Measurements from ENCODE around the gene EMILIN1. TPM values are rescaled to one million over a fixed set of nuclear protein-coding genes. Genes with fewer than 3 reads are reported as not detected.
A peak's percentile ranks its signal among the peaks of the same experiment; 100 is the strongest.

EMILIN1 gene
- total RNA-seq, 1 donor from 2014 or later = 180 TPM

DNA sequence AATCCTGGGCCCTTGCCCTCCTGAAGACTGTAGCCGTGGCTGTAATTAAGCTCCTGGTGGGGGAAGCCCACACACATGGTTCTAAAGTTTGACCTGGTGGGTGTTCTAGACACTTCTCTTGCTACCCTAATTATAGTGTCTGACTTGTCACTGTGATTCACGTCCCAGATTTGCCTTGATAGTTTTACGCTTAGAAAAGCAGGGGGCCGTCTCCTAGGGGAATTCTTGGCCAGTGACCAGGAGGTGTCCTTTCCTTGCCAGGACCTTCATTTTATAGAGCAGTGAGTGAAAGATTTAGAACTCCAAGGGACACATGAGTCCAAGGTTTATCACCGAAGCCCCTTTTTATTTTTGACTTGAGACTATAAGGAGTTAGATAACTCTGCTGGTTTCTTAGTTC, 36.7 kb upstream of the EMILIN1 start:
- no peak overlapping the region for H3K4me3 Mint-ChIP-seq (ENCODE audit: unreplicated experiment)
- H3K27me3 Mint-ChIP-seq (ENCODE audit: low read depth) = no peaks in the 10 kb centered on the region
- H3K9me3 Mint-ChIP-seq (ENCODE audit: low read depth) = no peaks in the 10 kb centered on the region
- no peak for DNase-seq (ENCODE audit: low spot score)
- no peak overlapping the region for H3K27ac Mint-ChIP-seq (ENCODE audit: unreplicated experiment)
- peaks cover 19% of the 10 kb centered on the region for H3K4me1 Mint-ChIP-seq (ENCODE audit: low read depth)
- TF ChIP-seq, protein P1, sequence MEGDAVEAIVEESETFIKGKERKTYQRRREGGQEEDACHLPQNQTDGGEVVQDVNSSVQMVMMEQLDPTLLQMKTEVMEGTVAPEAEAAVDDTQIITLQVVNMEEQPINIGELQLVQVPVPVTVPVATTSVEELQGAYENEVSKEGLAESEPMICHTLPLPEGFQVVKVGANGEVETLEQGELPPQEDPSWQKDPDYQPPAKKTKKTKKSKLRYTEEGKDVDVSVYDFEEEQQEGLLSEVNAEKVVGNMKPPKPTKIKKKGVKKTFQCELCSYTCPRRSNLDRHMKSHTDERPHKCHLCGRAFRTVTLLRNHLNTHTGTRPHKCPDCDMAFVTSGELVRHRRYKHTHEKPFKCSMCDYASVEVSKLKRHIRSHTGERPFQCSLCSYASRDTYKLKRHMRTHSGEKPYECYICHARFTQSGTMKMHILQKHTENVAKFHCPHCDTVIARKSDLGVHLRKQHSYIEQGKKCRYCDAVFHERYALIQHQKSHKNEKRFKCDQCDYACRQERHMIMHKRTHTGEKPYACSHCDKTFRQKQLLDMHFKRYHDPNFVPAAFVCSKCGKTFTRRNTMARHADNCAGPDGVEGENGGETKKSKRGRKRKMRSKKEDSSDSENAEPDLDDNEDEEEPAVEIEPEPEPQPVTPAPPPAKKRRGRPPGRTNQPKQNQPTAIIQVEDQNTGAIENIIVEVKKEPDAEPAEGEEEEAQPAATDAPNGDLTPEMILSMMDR (IDR thresholded peaks at IDR 0.05) = no peak
- H3K36me3 Mint-ChIP-seq (ENCODE audit: low read depth) = peaks cover 33% of the 10 kb centered on the region

DNA sequence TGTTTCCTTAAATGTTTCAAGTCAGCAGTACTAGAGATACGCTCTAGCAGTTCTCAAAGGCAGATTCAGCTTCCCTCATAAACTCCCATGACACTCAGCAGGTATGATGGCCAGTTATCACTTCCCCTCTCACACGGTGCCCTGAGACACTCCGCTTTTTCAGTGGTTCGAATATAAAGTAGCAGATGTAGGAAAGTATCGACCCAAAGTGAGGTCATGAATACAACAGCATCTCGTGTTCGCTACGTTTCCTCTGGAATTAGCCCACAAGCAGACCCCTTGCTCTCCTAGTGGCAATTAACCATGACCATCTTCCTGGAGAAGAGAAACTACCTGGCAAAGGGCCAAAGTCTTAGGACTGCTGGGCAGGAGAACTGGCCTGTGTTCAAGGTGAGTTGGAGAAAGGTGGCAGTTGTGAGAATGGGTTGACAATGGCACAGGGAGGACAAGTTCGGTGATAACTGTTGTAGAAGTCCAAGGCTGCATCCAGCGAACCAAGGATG, 36.2 kb upstream of the EMILIN1 start:
- Mint-ChIP-seq H3K27me3 (ENCODE audit: low read depth) (no peaks in the 10 kb centered on the region), H3K4me3 (ENCODE audit: unreplicated experiment) (no peak overlapping the region), H3K36me3 (ENCODE audit: low read depth) (peaks cover 28% of the 10 kb centered on the region), H3K9me3 (ENCODE audit: low read depth) (no peaks in the 10 kb centered on the region), H3K27ac (ENCODE audit: unreplicated experiment) (no peak overlapping the region), H3K4me1 (ENCODE audit: low read depth) (peaks cover 19% of the 10 kb centered on the region)
- DNase-seq (ENCODE audit: low spot score) = no peak
- TF ChIP-seq, protein P1 (IDR thresholded peaks at IDR 0.05) = no peak

DNA sequence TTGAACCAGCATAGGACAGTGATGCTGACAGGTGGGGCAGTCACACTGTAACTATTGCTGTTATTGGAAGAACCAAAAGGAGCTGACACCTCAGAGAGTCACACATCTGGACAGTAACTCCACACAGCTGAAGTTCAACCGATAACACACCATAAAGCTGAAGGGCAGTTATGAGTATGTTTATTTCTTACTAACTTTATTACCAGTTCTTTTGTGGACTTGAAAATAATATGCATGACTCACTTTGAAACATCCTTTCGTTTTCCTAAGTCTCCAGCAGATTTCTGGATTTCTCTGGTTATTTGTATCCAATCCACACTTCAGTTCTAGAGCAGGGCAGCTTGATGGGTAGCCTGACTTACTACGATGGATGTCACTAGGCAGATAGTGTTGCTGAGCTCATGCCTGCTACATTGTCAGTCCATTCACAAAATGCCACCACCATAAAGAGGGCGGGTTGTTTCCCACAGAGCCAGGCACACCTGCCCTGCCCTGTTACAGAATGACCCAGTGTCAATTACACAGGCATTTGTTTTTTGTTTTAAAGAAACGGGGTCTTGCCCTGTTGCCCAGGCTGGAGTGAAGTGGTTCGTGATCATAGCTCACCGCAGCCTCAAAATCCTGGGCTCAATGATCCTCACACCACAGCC, 35.3 kb upstream of the EMILIN1 start:
- H3K9me3 Mint-ChIP-seq (ENCODE audit: low read depth) = no peaks in the 10 kb centered on the region

DNA sequence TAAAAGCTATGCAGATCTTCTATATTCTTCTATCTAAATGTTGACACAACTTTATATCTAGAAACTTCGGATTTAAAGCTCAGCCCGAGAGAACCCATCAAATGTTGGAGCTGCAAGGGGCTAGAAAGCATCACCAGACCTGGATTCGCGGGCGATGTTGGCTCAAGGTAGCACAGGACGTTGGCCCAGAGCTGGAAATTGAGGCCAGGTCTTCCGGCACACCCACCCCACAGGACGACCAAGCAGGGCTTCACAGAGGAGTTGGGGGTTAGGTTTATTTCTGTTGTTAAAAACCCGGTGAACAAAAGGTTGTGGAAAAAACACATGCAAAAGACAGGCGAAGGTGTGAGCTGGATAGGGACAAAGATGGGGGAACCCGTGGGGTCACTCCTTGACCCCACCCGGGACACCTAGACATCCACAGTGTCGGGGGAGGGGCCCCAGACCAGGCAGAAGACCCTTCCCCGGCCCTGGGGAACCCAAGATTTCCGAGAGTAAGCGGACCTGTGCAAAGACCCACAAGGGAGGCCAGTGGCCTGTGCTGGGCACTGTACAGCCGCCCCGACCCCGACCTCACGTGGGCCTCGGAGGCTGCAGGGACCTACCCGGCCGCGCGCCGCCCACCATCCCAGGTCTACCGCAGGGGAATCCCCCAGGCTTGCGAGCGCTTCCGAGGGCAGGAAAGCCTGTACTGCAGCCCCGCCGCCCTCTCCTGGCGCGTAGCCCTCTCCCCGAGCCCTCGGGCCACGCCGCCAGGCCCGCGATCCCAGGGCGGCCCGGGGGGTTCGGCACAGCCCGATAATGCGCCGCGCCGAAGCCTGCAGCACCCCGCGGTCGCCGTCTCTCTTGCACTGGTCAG, 28.8 kb upstream of the EMILIN1 start:
- DNase-seq (ENCODE audit: low spot score) = no peak
- Mint-ChIP-seq H3K36me3 (ENCODE audit: low read depth) (no peaks in the 10 kb centered on the region), H3K27me3 (ENCODE audit: low read depth) (no peaks in the 10 kb centered on the region), H3K27ac (ENCODE audit: unreplicated experiment) (peak overlapping the region; percentile 99), H3K9me3 (ENCODE audit: low read depth) (no peaks in the 10 kb centered on the region), H3K4me1 (ENCODE audit: low read depth) (peaks cover 13% of the 10 kb centered on the region), H3K4me3 (ENCODE audit: unreplicated experiment) (peak overlapping the region; percentile 88)
- TF ChIP-seq, protein P1 (IDR thresholded peaks at IDR 0.05) = no peak

More for the DNA sequence above, 35.3 kb upstream of the EMILIN1 start:
- Mint-ChIP-seq H3K36me3 (ENCODE audit: low read depth) (peaks cover 23% of the 10 kb centered on the region), H3K27ac (ENCODE audit: unreplicated experiment) (no peak overlapping the region), H3K4me3 (ENCODE audit: unreplicated experiment) (no peak overlapping the region), H3K4me1 (ENCODE audit: low read depth) (peaks cover 19% of the 10 kb centered on the region), H3K27me3 (ENCODE audit: low read depth) (no peaks in the 10 kb centered on the region)
- no peak for DNase-seq (ENCODE audit: low spot score)
- TF ChIP-seq, protein P1 (IDR thresholded peaks at IDR 0.05) = no peak

DNA sequence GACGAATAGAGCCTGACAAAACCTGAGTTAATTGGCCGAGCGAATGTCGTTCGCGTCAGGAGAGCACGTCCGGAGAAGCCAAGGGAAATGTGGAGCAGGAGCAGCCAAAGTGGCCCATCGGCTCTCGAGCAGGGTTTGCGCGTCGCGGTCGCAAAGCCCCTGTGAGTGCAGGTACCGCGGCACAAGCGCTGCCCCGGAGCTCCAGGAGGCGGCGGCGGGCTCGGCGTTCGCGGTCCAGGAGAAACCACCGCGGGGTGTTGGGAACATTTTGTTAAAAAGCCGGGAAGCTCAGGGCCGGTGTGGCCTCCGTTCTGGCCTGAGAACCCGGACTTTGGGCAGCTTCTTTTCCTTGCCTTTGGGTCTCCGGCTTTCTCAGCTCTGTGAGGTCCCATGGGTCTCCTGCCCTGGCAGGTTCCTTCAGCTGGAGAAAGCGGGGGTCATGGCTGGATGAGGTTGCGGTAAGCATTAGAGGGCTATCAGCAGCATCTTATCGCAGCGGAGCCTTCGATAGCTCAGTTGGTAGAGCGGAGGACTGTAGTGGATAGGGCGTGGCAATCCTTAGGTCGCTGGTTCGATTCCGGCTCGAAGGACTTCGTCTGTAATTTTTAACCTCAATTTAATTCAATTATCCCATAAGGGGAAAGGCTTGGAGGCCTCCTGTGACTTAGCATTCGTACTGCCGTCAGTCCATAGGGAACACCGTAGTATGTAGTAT, 28.0 kb upstream of the EMILIN1 start:
- no peaks in the 10 kb centered on the region for H3K9me3 Mint-ChIP-seq (ENCODE audit: low read depth)
- TF ChIP-seq, protein P1 (IDR thresholded peaks at IDR 0.05) = peak; percentile 73
- DNase-seq (ENCODE audit: low spot score) = no peak
- peaks cover 13% of the 10 kb centered on the region for H3K4me1 Mint-ChIP-seq (ENCODE audit: low read depth)
- H3K36me3 Mint-ChIP-seq (ENCODE audit: low read depth) = peaks cover 2% of the 10 kb centered on the region
- peak overlapping the region; percentile 99 for H3K27ac Mint-ChIP-seq (ENCODE audit: unreplicated experiment)
- H3K4me3 Mint-ChIP-seq (ENCODE audit: unreplicated experiment) = peak overlapping the region; percentile 88
- no peaks in the 10 kb centered on the region for H3K27me3 Mint-ChIP-seq (ENCODE audit: low read depth)
